Activated CD4-positive, CD25-positive, alpha-beta regulatory T cell treated with anti-CD3 and anti-CD28 coated beads, Interleukin-2, amount 50 U/mL, for 24 hours (primary cell): Measurements from ENCODE around the gene LGR6.

Experiments
- ATAC-seq, 2 donors: fragments of 150-1000 bp; cut with Tn5 transposase; one replicate each; pipeline ENCODE4 v1.10.0; 2021; ENCODE audit warnings: mild to moderate bottlenecking in 1 of 2, moderate library complexity in 1 of 2

Gene LGR6

GRCh38 chr1:202302166-202302565, 108.6 kb downstream of the LGR6 start:
- no peak for ATAC-seq

- no peak for ATAC-seq
Observed at GRCh38 chr1:202304375-202304774, 110.8 kb downstream of the LGR6 start.

GRCh38 chr1:202305168-202305567, 111.6 kb downstream of the LGR6 start:
- ATAC-seq: no peak

GRCh38 chr1:202306535-202307345, 113.1 kb downstream of the LGR6 start:
- ATAC-seq: no peak

- no peak for ATAC-seq
Observed at GRCh38 chr1:202310071-202310725, 116.6 kb downstream of the LGR6 start.

GRCh38 chr1:202310746-202311145, 117.1 kb downstream of the LGR6 start:
- no peak for ATAC-seq

GRCh38 chr1:202311875-202312635, 118.5 kb downstream of the LGR6 start:
- ATAC-seq: no peak

GRCh38 chr1:202315576-202316168, 122.1 kb downstream of the LGR6 start:
- ATAC-seq: peak; percentile 77

- no peak for ATAC-seq
Observed at GRCh38 chr1:202316186-202316585, 122.6 kb downstream of the LGR6 start.

GRCh38 chr1:202317941-202318925, 124.6 kb downstream of the LGR6 start:
- ATAC-seq: no peak

- no peak for ATAC-seq
Observed at GRCh38 chr1:202319381-202320080, 125.9 kb downstream of the LGR6 start.

GRCh38 chr1:202320081-202320405, 126.4 kb downstream of the LGR6 start:
- no peak for ATAC-seq

GRCh38 chr1:202323731-202324130, 130.1 kb downstream of the LGR6 start:
- ATAC-seq: no peak

GRCh38 chr1:202324646-202325045, 131.0 kb downstream of the LGR6 start:
- no peak for ATAC-seq

GRCh38 chr1:202329891-202330290, 136.3 kb downstream of the LGR6 start:
- ATAC-seq: no peak

- ATAC-seq: no peak
Observed at GRCh38 chr1:202333861-202334260, 140.3 kb downstream of the LGR6 start.

GRCh38 chr1:202343652-202344349, 150.2 kb downstream of the LGR6 start:
- no peak for ATAC-seq

- no peak for ATAC-seq
Observed at GRCh38 chr1:202348005-202348508, 154.5 kb downstream of the LGR6 start.

GRCh38 chr1:202348509-202349205, 155.1 kb downstream of the LGR6 start, which contains the start of gene PPP1R12B:
TSS of gene PPP1R12B (plus strand) at chr1:202348699. CDS start at chr1:202348852, 153 bp downstream.
- ATAC-seq: peak; percentile 97 to 99
